Keratinocyte (primary cell): Measurements from ENCODE around the gene SLC9A3. TPM values are rescaled to one million over a fixed set of nuclear protein-coding genes. Genes with fewer than 3 reads are reported as not detected.

Experiments used
- DNase-seq: peaks from one replicate; pipeline ENCODE4 v3.0.0-alpha.2; 2011; ENCODE audit warnings: low read depth, missing footprints, low spot score
- FAIRE-seq: peaks from 2 replicates; lab custom pipeline; 2011; peaks lifted over from hg19 to GRCh38; lab: Jason Lieb, UNC
- H2AFZ ChIP-seq: 2 replicates; pipeline ENCODE4 v1.6.0; 2012; ENCODE audit warnings: low read length, control low read depth, inconsistent platforms; ENCODE audit not compliant: control insufficient read depth
- H3K27ac ChIP-seq: 2 replicates; pipeline ENCODE4 v1.5.1; 2011; ENCODE audit warnings: low read length; ENCODE audit not compliant: control insufficient read depth, insufficient read depth
- H3K27me3 ChIP-seq: 3 replicates; pipeline ENCODE4 v1.6.0; 2011; ENCODE audit warnings: low read length; ENCODE audit not compliant: control insufficient read depth, insufficient read depth; ENCODE audit errors: extremely low read depth
- H3K36me3 ChIP-seq, 2 experiments: 2 replicates in 1 of 2; 3 replicates in 1 of 2; pipeline ENCODE4 v1.5.1; 2011; ENCODE audit warnings: low read length in 2 of 2, mild to moderate bottlenecking in 1 of 2; ENCODE audit not compliant: control insufficient read depth in 2 of 2, insufficient read depth in 2 of 2; ENCODE audit errors: extremely low read depth in 1 of 2
- H3K4me1 ChIP-seq: 3 replicates; pipeline ENCODE4 v1.5.1; 2011; ENCODE audit warnings: low read length; ENCODE audit not compliant: control insufficient read depth, insufficient read depth; ENCODE audit errors: extremely low read depth
- H3K4me2 ChIP-seq: 3 replicates; pipeline ENCODE4 v1.6.0; 2011; ENCODE audit warnings: low read depth, low read length; ENCODE audit not compliant: control insufficient read depth, insufficient read depth; ENCODE audit errors: extremely low read depth
- H3K4me3 ChIP-seq, 3 experiments: fragments of 200-600 bp in 1 of 3; sonication (generic) in 1 of 3; 2 replicates in 2 of 3; 3 replicates in 1 of 3; pipeline ENCODE4 v1.5.1; 2011 to 2016; ENCODE audit warnings: low read length in 3 of 3, mild to moderate bottlenecking in 3 of 3, control low read depth in 2 of 3, inconsistent platforms in 1 of 3, low read depth in 1 of 3, mixed read lengths in 1 of 3, mixed run types in 1 of 3, moderate library complexity in 1 of 3; ENCODE audit not compliant: control insufficient read depth in 2 of 3, insufficient read depth in 2 of 3; ENCODE audit errors: extremely low read depth in 1 of 3
- H3K79me2 ChIP-seq: 2 replicates; pipeline ENCODE4 v1.6.0; 2012; ENCODE audit warnings: low read length; ENCODE audit not compliant: control insufficient read depth, insufficient read depth
- H3K9ac ChIP-seq: 3 replicates; pipeline ENCODE4 v1.6.0; 2011; ENCODE audit warnings: low read length; ENCODE audit not compliant: control insufficient read depth, insufficient read depth; ENCODE audit errors: extremely low read depth
- H3K9me1 ChIP-seq: 3 replicates; pipeline ENCODE4 v1.6.0; 2011; ENCODE audit warnings: low read length; ENCODE audit not compliant: control insufficient read depth, insufficient read depth; ENCODE audit errors: extremely low read depth
- H3K9me3 ChIP-seq: 2 replicates; pipeline ENCODE4 v1.5.1; 2012; ENCODE audit warnings: low read depth, low read length; ENCODE audit not compliant: control insufficient read depth
- H4K20me1 ChIP-seq: 3 replicates; pipeline ENCODE4 v1.6.0; 2011; ENCODE audit warnings: low read length; ENCODE audit not compliant: control insufficient read depth, insufficient read depth; ENCODE audit errors: extremely low read depth
- EZH2 ChIP-seq: IDR thresholded peaks from one replicate; pipeline ENCODE4 v1.6.1; 2012; ENCODE audit warnings: inconsistent platforms, mild to moderate bottlenecking, low read length, moderate library complexity
- dilution Hi-C: fragments of 300-500 bp; cut with MboI; formaldehyde crosslinking; loops from one replicate; pipeline ENCODE4 v1.7.0; 2020; ENCODE audit warnings: low sequenced_read_pairs; ENCODE audit not compliant: extremely low pct_ligation_motif_present
- polyA plus RNA-seq, 5 experiments: library from polyadenylated mRNA; depleted of rRNA in 3 of 5; stranded (reverse) in 3 of 5; stranded (forward) in 1 of 5; unstranded in 1 of 5; fragments of >200 nt; gene quantifications; 1 replicate in 1 of 5; 2 replicates in 3 of 5; 3 replicates in 1 of 5; pipeline versions ENCODE4 v1.2.1 to v1.2.3, GENCODE V29; 2011 to 2012; ENCODE audit warnings: missing spikeins in 2 of 5, low read depth in 1 of 5, low replicate concordance in 1 of 5
- TF ChIP-seq, protein P1 (sequence below), 3 experiments: IDR thresholded peaks in 1 of 3; conservative IDR thresholded peaks in 1 of 3; optimal IDR thresholded peaks in 1 of 3; 2 replicates in 2 of 3; 3 replicates in 1 of 3; pipeline versions ENCODE3 to v1.5.1; 2011; ENCODE audit warnings: low read length in 3 of 3, mild to moderate bottlenecking in 3 of 3, moderate library complexity in 2 of 3, control low read depth in 1 of 3, inconsistent platforms in 1 of 3; ENCODE audit not compliant: insufficient read depth in 2 of 3; ENCODE audit errors: extremely low read depth in 1 of 3

Gene SLC9A3
- polyA plus RNA-seq, 1 donor (not counting 4 experiments of a cell fraction or from before 2014, with no cell fraction given), result 0.55 TPM

DNA sequence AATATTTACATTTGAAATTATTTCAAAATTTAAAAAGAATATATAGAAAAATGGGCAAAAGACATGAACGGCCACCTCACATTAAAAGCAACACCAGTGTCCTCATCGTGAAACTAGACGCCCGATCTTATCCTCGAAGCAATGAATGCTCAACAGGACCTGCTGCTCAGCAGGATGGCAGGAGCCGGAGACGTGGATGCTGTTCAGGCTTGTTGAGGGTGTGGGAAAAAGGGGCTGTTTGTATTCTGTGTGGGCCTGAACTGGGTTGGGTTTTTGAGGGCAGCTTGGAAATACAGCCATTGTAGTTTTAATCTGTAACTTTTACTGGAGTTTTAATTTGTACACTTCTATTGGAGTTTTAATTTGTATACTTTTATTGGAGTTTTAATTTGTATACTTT is 60.9 kb downstream of the SLC9A3 start:
- Histone ChIP-seq H2AFZ (no peak overlapping the region), H3K36me3 (peaks cover 13 to 28% of the 10 kb centered on the region in 2 experiments), H4K20me1 (no peaks in the 10 kb centered on the region), H3K9me3 (no peaks in the 10 kb centered on the region), H3K4me3 (no peak overlapping the region), H3K9ac (no peak overlapping the region), H3K4me2 (no peak overlapping the region), H3K4me1 (peaks cover 20% of the 10 kb centered on the region), H3K79me2 (peaks cover 7% of the 10 kb centered on the region), H3K9me1 (peaks cover 2% of the 10 kb centered on the region), H3K27me3 (no peaks in the 10 kb centered on the region), H3K27ac (no peak overlapping the region)
- no peak for FAIRE-seq
- TF ChIP-seq, protein P1, sequence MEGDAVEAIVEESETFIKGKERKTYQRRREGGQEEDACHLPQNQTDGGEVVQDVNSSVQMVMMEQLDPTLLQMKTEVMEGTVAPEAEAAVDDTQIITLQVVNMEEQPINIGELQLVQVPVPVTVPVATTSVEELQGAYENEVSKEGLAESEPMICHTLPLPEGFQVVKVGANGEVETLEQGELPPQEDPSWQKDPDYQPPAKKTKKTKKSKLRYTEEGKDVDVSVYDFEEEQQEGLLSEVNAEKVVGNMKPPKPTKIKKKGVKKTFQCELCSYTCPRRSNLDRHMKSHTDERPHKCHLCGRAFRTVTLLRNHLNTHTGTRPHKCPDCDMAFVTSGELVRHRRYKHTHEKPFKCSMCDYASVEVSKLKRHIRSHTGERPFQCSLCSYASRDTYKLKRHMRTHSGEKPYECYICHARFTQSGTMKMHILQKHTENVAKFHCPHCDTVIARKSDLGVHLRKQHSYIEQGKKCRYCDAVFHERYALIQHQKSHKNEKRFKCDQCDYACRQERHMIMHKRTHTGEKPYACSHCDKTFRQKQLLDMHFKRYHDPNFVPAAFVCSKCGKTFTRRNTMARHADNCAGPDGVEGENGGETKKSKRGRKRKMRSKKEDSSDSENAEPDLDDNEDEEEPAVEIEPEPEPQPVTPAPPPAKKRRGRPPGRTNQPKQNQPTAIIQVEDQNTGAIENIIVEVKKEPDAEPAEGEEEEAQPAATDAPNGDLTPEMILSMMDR (optimal IDR thresholded peaks at IDR 0.05 in 1 of 3, IDR thresholded peaks at IDR 0.05 in 1 of 3, conservative IDR thresholded peaks at IDR 0.05 in 1 of 3; ENCODE audit: extremely low read depth in 1 of 3, insufficient read depth in 2 of 3, low read length in 3 of 3), result no peak
- TF ChIP-seq EZH2, result no peak
- DNase-seq, result no peak
- dilution Hi-C loops, result no loop called here

DNA sequence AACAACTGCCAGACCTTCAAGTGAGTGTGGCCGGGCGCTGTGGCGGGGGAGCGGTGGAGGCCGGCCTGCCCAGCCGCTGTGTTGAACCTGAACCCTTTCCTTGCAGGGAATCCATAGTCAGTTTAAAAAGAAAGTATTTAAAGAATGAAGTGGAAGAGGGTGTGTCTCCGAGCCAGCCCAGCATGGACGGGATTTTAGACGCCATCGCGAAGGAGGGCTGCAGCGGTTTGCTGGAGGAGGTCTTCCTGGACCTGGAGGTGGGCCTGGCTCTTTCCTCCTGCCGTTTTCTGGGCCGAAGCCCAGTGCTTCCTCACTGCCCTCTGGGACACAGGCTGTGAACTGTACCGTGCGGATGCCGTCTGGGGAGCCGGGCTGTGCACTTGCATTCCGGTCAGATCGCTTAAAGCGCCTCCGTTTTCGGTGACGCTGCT is 62.2 kb downstream of the SLC9A3 start:
- no peak for FAIRE-seq
- H3K9me1 ChIP-seq, result peaks cover 2% of the 10 kb centered on the region
- peaks cover 15% of the 10 kb centered on the region for H3K79me2 ChIP-seq
- H3K36me3 ChIP-seq, result peaks cover 19 to 35% of the 10 kb centered on the region in 2 experiments
- no peak for TF ChIP-seq EZH2
- TF ChIP-seq, protein P1 (optimal IDR thresholded peaks at IDR 0.05 in 1 of 3, IDR thresholded peaks at IDR 0.05 in 1 of 3, conservative IDR thresholded peaks at IDR 0.05 in 1 of 3; ENCODE audit: extremely low read depth in 1 of 3, insufficient read depth in 2 of 3, low read length in 3 of 3), result no peak
- H3K4me2 ChIP-seq, result no peak overlapping the region
- dilution Hi-C loops, result no loop called here
- no peak overlapping the region for H3K9ac ChIP-seq
- no peaks in the 10 kb centered on the region for H3K9me3 ChIP-seq
- DNase-seq, result no peak
- no peak overlapping the region for H2AFZ ChIP-seq
- H3K27me3 ChIP-seq, result no peaks in the 10 kb centered on the region
- no peak overlapping the region for H3K27ac ChIP-seq
- no peak overlapping the region for H3K4me3 ChIP-seq
- H4K20me1 ChIP-seq, result no peaks in the 10 kb centered on the region
- peaks cover 23% of the 10 kb centered on the region for H3K4me1 ChIP-seq
